Measurements from ENCODE around the gene SLC26A9. TPM values are rescaled to one million over a fixed set of nuclear protein-coding genes. Genes with fewer than 3 reads are reported as not detected.

Gene SLC26A9
- total RNA-seq, 1 donor = not detected

DNA sequence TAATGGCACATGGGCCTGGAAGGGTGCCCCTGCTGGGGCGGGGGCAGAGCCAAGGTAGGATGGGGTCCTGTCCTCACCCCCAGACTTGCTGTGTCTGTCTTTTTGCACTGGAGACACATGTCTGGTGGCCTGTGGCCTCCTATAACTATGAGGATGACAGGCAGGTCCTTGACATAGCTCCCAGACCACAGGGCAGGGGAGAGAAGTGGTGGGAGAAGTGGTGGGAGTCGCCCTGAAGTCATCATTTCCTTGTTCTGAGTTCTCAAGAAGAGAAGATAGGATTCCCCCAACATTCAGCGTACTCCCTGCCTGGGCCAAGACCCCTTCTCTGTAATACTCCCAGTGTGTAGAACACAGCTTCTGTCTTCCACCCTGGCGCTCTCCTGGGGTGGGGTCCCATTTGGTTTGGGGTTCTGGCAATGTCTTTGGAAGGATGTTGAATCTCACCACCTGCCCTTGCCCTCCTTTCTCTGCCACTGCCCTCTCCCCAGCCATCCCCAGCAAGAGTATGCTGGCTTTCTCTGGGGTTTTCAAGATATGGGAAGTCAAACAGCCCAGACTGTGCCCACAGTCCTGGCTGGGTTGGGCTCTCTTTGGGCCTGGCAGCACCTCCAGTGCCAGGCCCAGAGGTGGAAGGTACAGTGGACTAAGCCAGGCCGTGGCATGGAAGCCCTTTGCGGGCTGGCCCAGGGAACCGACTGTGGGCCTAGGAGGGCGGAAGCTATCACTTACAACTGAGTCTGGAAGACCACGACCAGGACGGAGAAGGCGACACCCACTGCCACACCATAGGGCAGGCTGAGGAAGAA lies 19.4 kb downstream of the SLC26A9 start:
- no peaks in the 10 kb centered on the region for H3K9me3 ChIP-seq (ENCODE audit: low read depth, low read length)
- H3K4me2 ChIP-seq (ENCODE audit: insufficient read depth, low read length) = no peak overlapping the region
- no peaks in the 10 kb centered on the region for H3K36me3 ChIP-seq (ENCODE audit: insufficient read depth, low read length)
- no peak overlapping the region for H3K27ac ChIP-seq (ENCODE audit: low read depth, low read length)
- H4K20me1 ChIP-seq (ENCODE audit: insufficient read depth, low read length) = no peaks in the 10 kb centered on the region
- no peaks in the 10 kb centered on the region for H3K27me3 ChIP-seq (ENCODE audit: insufficient read depth, low read length)
- H3K4me3 ChIP-seq (ENCODE audit: insufficient read depth, low read length) = no peak overlapping the region
- no peak overlapping the region for H2AFZ ChIP-seq (ENCODE audit: low read length)
- H3K79me2 ChIP-seq (ENCODE audit: insufficient read depth, low read length) = no peaks in the 10 kb centered on the region
- peak; percentile 35 for DNase-seq (ENCODE audit: insufficient read length, low spot score, missing footprints)
- TF ChIP-seq, protein P1, sequence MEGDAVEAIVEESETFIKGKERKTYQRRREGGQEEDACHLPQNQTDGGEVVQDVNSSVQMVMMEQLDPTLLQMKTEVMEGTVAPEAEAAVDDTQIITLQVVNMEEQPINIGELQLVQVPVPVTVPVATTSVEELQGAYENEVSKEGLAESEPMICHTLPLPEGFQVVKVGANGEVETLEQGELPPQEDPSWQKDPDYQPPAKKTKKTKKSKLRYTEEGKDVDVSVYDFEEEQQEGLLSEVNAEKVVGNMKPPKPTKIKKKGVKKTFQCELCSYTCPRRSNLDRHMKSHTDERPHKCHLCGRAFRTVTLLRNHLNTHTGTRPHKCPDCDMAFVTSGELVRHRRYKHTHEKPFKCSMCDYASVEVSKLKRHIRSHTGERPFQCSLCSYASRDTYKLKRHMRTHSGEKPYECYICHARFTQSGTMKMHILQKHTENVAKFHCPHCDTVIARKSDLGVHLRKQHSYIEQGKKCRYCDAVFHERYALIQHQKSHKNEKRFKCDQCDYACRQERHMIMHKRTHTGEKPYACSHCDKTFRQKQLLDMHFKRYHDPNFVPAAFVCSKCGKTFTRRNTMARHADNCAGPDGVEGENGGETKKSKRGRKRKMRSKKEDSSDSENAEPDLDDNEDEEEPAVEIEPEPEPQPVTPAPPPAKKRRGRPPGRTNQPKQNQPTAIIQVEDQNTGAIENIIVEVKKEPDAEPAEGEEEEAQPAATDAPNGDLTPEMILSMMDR (IDR thresholded peaks at IDR 0.05; ENCODE audit: extremely low read depth, low read depth, low read length) = no peak
- H3K4me1 ChIP-seq (ENCODE audit: insufficient read depth, low read length) = peaks cover 15% of the 10 kb centered on the region

DNA sequence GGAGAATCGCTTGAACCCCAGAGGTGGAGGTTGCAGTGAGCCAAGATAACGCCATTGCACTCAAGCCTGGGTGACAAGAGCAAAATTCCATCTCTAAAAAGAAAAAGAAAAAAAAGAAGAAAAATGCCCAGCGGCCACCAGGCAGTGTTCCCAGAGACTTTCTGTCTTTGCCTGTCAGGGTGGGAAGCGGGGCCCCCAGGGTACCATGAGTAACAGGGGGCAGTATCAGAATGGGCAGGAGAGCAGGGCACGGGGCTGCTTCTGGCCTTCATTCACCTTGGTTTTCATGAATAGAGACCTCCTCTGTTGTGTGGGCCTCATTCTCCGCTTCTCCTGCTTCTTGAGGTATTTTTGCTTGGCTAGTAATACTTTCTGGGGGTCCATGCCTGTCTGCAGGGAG lies 20.4 kb downstream of the SLC26A9 start:
- Histone ChIP-seq H3K9me3 (ENCODE audit: low read depth, low read length) (no peaks in the 10 kb centered on the region), H3K27ac (ENCODE audit: low read depth, low read length) (no peak overlapping the region), H4K20me1 (ENCODE audit: insufficient read depth, low read length) (no peaks in the 10 kb centered on the region), H3K4me2 (ENCODE audit: insufficient read depth, low read length) (no peak overlapping the region), H3K79me2 (ENCODE audit: insufficient read depth, low read length) (no peaks in the 10 kb centered on the region), H3K4me1 (ENCODE audit: insufficient read depth, low read length) (peaks cover 15% of the 10 kb centered on the region), H3K27me3 (ENCODE audit: insufficient read depth, low read length) (no peaks in the 10 kb centered on the region), H2AFZ (ENCODE audit: low read length) (no peak overlapping the region), H3K4me3 (ENCODE audit: insufficient read depth, low read length) (no peak overlapping the region), H3K36me3 (ENCODE audit: insufficient read depth, low read length) (no peaks in the 10 kb centered on the region)
- DNase-seq (ENCODE audit: insufficient read length, low spot score, missing footprints) = no peak
- TF ChIP-seq, protein P1 (IDR thresholded peaks at IDR 0.05; ENCODE audit: extremely low read depth, low read depth, low read length) = no peak

DNA sequence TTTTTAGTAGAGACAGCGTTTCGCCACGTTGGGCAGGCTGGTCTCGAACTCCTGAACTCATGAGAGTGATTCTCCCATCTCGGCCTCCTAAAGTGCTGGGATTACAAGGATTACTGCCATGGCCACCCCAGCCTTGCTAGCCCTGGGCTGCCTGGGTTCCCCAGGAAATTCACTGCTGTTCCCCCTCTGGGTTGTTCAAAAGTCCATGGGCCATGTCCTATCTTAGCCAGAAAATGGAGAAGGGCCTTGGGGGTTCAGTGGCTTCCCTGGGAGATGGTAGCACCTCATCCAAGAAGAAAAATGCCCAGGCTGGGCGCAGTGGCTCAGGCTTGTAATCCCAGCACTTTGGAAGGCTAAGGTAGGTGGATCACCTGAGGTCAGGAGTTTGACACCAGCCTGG lies 20.9 kb downstream of the SLC26A9 start:
- Histone ChIP-seq H2AFZ (ENCODE audit: low read length) (no peak overlapping the region), H3K4me1 (ENCODE audit: insufficient read depth, low read length) (peaks cover 16% of the 10 kb centered on the region), H3K9me3 (ENCODE audit: low read depth, low read length) (no peaks in the 10 kb centered on the region), H3K27ac (ENCODE audit: low read depth, low read length) (no peak overlapping the region), H3K79me2 (ENCODE audit: insufficient read depth, low read length) (no peaks in the 10 kb centered on the region), H3K4me2 (ENCODE audit: insufficient read depth, low read length) (no peak overlapping the region), H4K20me1 (ENCODE audit: insufficient read depth, low read length) (no peaks in the 10 kb centered on the region), H3K27me3 (ENCODE audit: insufficient read depth, low read length) (no peaks in the 10 kb centered on the region), H3K36me3 (ENCODE audit: insufficient read depth, low read length) (no peaks in the 10 kb centered on the region), H3K4me3 (ENCODE audit: insufficient read depth, low read length) (no peak overlapping the region)
- TF ChIP-seq, protein P1 (IDR thresholded peaks at IDR 0.05; ENCODE audit: extremely low read depth, low read depth, low read length) = no peak
- no peak for DNase-seq (ENCODE audit: insufficient read length, low spot score, missing footprints)

DNA sequence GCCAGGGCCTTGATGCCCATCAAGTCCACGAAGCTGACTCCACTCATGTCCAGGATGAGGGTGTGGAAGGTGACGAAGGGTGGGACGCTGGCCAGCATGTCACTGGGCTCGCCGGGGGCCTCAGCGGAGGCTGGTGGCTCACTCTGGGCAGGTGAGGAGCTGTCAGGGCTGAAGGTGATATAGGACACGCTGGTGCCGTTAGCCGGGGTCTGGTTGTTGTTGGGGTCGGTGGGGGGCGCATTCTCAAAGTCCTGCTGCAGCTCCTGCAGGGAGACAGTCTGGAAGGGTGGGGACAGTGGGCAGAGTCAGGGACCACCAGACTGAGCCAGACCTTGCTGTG lies 21.7 kb downstream of the SLC26A9 start:
- Histone ChIP-seq H3K27ac (ENCODE audit: low read depth, low read length) (no peak overlapping the region), H3K79me2 (ENCODE audit: insufficient read depth, low read length) (no peaks in the 10 kb centered on the region), H3K36me3 (ENCODE audit: insufficient read depth, low read length) (no peaks in the 10 kb centered on the region), H3K4me3 (ENCODE audit: insufficient read depth, low read length) (no peak overlapping the region), H2AFZ (ENCODE audit: low read length) (no peak overlapping the region), H3K9me3 (ENCODE audit: low read depth, low read length) (no peaks in the 10 kb centered on the region), H4K20me1 (ENCODE audit: insufficient read depth, low read length) (no peaks in the 10 kb centered on the region), H3K4me2 (ENCODE audit: insufficient read depth, low read length) (no peak overlapping the region), H3K27me3 (ENCODE audit: insufficient read depth, low read length) (no peaks in the 10 kb centered on the region), H3K4me1 (ENCODE audit: insufficient read depth, low read length) (peaks cover 21% of the 10 kb centered on the region)
- TF ChIP-seq, protein P1 (IDR thresholded peaks at IDR 0.05; ENCODE audit: extremely low read depth, low read depth, low read length) = no peak
- DNase-seq (ENCODE audit: insufficient read length, low spot score, missing footprints) = peak; percentile 10

All from osteoblast (primary cell).